ENCODE results near the gene PGRMC2.

PGRMC2 gene, protein sequence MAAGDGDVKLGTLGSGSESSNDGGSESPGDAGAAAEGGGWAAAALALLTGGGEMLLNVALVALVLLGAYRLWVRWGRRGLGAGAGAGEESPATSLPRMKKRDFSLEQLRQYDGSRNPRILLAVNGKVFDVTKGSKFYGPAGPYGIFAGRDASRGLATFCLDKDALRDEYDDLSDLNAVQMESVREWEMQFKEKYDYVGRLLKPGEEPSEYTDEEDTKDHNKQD

DNA sequence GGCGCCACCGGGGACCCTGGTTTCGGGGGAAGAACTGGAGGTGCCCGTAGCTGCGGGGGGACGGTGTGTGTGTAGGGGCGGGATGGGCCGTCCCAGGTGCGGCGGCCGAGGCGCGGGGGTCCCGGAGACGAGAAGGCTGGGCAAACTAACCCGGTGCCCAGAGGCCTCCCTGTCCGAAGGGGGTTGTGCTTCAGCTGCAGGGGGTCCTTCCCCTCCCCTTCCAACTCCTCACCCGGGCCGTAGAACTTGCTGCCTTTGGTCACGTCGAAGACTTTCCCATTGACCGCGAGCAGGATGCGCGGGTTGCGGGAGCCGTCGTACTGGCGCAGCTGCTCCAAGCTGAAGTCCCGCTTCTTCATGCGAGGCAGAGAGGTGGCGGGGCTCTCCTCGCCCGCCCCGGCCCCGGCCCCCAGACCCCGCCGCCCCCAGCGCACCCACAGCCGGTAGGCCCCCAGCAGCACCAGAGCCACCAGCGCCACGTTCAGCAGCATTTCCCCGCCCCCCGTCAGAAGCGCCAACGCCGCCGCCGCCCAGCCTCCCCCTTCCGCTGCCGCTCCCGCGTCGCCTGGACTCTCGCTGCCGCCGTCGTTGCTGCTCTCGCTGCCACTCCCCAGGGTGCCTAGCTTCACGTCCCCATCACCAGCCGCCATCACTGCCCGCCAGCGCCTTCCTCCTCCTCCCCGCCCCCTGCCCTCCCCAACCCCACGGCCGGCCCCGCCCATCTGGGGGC, at the start of gene PGRMC2:
PGRMC2 (minus strand) TSS at position 673 of the 730 bp plus-strand sequence; CDS start at position 650, 23 bp downstream.
- DNase-seq, result peak in 1 of 2 donors; percentile 23

DNA sequence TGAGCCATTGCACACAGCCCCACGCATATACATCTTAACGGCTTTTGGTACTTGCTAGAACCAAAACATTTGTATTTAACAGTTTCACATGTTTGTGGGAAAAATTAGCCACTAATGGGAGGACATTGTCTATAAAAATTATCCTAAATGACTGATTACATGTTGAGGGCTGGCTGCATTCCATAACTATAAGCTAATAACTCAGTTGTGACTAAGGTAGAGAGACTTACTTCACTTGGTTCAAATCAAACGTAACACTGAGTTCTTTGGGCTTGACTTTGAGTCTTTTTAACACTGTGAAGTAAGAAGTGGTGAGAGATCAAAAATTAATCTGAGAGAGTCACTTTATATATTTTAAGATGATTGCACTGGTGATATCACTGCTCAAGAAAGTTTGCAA, 47.9 kb upstream of the PGRMC2 start:
- no peak for DNase-seq

DNA sequence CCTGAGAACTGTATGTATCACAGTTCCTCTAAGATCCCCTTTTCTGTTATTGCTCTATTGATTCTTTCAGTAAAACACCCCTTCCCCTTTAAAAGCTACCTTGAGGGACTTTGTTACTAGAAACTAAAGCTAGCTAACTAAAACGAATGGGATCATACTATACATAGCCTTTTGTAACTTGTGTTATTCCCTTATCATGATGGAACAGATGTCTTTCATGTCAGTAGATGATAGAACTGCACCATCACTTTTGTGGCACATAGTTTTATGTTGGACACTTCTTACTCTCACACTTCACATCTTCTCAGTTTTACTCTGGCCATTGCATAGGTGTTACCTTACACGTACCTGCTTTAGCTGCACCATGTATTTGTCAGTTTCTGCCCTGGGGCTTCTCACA, 46.6 kb upstream of the PGRMC2 start:
- no peak for DNase-seq

DNA sequence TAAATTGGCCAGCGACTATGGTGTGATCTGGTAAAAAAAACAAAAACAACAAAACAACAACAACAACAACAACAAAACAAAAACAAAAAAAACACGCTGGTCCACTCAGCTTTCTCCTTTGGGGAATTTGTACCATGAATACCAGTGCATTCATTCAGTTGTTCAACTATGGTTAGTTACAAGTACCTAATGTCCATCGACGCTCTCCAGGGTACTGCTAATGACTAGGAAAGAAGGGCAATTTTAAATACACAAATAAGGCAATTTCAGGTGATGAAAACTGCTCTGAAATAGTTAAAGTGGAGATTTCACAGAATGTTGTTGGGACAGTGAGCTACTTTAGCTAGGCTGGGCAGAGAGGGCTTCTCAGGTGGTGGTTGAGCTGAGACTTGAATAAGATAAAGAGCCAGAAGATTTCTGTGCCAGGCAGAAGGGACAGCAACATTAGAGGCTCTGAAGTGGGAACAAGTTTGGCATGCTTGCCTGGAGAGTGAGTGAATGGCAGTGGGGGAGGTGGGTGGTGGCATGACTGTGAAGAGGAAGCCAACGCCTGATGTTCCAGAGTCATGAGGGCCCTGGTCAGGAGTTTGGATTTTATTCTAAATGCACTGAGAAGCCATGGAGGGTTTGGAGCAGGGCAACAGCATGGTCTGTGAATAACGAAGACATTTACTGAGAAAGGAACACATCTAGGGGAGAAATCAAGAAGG, 45.9 kb upstream of the PGRMC2 start:
- no peak for DNase-seq

DNA sequence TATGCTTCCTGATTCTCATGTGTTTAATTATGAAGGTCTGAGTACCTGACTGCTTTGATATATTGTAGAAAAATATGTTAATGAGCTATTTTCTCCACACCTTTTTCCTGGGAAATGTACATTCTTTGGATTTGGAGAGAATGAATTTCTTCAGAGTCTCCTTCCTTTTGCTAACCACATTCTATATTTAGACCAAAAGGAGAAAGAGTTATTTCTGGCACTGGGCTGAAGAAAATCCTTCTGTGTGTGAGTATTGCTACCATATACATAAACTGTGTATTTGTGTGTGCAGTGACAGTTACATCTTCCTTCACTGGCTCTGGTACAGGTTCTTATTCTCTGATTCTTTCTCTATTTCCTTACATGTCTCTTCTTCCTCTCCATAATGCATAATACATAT, 44.5 kb upstream of the PGRMC2 start:
- no peak for DNase-seq

DNA sequence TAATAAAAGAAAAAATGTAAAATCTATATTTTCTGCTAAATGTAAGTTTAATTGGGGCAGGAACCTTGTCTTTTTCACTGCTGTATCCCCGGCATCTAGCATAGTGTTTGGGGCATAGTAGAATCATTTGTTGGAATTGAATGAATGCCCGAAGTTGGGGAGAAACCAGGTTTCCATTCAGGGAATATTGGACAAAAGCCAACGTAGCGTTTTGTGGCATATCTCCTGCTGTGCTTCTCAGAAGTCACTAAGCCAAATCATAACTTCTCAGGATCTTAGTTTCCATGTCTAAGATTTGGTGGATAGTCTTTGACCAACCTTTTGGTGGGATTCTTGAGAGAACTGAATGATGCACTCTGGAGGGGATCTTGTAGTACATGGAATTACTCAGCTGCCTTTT, 42.0 kb upstream of the PGRMC2 start:
- DNase-seq, result no peak

DNA sequence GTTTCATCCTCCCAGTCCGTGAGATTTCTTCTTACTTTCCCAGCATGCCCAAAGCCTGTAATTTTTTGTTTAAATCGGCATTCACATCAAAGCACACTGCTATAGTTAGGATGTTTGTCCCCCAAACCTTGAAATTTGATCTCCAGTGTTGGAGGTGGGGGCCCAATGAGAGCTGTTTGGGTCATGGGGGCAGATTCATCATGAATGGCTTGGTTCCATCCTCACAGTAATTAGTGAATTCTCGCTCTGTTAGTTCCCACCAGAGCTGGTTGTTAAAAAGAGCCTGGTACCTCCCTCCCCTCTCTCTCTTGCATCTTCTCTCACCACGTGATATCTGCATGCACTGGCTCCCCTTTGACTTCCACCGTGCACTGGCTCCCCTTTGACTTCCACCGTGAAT, 40.5 kb upstream of the PGRMC2 start:
- no peak for DNase-seq

DNA sequence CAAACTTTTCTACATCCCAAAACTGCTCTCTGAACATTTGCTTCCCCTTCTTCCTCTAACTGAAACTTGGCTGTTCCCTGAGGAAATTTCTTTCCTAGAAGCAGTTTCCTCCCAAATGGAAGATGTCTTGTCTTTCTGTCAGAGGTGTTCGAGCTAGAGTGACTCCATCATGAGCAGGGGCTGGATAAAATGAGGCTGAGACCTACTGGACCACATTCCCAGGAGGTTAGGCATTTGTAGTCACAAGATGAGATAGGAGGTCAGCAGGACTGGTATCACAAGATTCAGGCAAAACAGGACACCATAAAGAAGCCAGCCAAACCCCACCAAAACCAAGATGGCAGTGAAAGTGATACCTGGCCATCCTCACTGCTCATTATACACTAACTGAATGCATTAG, 35.8 kb upstream of the PGRMC2 start:
- DNase-seq, result no peak

DNA sequence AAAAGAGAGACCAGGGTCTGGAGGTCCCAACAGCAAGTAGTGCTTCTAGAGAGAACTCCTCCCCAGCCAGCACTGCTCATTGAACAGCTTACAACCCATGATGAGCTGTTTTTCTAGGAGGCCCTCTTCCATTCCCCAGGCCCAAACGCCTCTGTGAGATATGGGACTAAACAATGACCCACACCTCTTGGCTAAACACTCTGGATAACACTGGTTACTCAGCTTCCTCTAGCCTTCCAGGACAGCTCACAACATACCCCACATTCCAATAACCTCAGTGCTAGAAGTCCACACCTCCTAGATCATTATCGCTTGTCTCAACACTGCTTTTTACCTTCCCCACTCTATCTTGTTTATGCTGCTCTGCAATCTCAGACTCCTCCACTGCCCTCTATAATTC, 35.4 kb upstream of the PGRMC2 start:
- DNase-seq, result no peak

DNA sequence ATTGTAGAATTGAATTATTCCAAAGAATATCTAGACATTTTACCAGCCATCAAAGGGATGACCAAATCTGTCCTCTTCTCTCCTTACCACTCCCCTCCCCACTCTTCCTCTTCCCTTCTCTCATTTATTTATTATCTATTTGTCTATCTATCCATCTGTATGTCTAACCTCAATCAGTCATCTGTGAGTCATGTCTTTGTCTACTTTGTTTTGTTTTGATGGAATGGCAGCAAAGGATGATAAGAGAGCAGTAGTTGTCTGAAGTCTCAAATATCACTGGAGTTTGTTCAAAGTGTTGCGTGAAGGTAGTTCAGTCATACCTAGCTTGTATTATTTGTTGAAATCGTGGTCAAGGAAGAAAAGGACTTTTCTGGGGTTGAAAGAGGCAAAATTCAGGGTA, 34.7 kb upstream of the PGRMC2 start:
- no peak for DNase-seq

DNA sequence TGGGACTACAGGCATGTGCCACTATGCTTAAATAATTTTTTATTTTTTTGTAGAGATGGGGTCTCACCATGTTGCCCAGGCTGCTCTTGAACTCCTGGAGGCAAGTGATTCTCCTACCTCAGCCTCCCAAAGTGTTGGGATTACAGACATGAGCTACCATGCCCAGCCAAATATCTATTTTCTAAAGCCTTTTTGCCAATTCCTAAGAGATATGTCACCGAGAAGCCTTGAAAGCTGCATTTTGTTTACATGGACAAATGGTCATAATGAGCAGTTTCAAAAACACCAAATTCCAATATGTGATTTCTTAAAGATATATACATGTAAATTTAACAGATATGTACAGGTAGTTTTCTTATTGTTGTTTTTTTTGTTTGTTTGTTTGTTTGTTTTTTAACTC, 33.0 kb upstream of the PGRMC2 start:
- DNase-seq, result no peak

DNA sequence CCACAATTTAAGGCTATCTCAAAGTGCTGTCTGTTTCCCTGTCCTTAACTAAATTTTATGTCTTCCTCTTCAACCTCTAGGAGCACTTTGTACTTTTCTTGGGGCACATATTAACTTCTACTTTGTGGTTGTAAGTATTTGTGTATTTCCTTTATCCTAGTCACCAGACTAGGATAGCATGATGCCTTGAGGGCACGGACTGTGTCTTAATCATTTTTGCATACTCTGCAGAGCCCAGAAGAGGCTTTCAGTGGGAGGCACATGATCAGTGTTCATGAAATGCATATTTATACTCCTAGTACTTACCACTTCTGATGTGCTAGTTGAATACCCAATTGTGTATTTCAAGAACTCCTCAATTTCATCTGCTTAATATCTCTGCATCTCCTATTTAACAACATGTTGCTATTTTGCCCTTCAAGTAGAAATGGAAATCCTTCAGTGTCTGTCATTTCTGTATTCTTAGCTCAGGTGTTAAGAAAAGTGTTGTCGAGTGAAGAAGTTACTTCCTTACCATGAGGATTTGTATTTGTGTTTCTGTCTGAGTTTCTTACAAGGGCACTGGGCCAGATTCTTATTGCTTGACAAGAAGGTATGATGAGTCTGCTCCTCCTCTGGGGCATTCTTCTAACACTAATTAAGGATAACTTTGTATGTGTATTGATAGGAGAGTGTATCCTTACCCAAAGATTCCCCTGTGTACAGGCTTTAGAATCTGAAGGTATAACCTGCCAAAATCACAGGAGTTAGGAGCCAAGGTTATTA, 28.3 kb upstream of the PGRMC2 start:
- DNase-seq, result no peak

DNA sequence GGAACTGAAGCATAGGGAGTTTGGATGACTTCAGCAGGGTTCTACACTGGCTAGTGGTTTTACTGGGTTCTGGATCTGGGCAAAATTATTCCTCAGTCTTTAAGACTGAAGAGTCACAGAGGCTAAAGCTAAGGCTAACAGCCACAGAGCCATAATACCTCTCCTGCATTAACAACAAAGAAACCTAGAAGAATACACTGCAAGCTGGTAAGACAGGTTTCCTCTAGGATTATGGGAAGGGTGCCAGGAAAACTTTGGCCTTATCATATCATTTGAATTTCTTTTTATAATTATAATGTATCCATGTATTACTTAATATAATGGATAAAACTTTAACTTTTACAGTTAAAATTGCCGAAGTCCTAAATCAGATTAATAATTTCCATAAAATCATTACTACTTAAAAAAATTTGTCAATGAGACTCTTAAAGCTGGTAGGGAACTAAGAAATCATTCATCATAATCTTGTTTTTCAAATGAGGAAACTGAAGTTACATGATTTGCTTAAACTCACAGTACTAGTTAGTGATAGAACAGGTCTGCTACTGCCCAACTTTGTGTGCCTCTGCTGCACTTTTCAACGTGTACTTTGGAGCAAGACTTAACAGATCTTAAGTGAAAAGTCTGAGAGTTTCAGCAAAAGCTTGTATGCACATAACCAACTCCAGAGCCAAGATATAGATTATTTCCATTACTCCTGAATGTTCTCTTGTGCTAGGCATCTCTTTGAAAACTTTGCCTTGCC, 24.2 kb upstream of the PGRMC2 start:
- DNase-seq, result no peak

DNA sequence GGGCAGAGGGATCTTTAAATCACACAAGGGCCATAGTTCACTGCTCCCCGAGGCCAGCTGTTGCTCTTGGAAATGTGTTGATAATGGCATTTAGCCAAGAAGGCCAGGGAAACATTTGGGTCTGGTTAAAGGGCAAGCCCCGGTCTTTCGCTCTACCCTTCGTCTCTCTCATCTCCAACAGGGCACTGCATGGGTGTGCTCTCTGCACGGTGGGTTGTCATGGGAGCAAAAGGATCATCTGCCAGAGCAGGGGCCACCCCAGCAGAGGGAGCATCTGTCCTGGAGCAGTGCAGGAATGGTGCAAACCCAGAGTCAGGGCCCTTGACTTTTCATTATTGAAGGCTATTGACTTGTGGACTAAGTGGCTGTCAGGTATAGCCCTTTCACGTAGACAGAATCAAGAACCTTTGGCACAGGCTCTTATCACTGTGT, 22.7 kb upstream of the PGRMC2 start:
- no peak for DNase-seq

DNA sequence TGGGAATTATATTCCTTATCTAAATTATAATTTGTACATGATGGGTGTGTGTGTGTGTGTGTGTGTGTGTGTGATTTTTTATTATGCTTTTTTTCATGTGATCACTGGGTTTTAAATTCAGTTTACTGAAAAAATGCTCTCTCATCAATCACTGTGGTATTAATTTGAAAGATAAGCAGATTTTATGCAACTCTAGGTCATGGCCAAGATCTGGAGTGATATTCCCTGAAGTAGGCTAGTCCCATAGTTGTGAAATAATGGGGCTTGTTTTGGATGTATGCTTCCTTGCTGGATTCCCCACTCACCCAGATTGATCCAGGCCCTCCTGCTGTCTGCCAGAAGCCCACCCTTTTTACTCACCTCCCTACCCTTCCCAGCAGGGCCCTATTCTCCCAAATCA, 22.0 kb upstream of the PGRMC2 start:
- DNase-seq, result no peak

DNA sequence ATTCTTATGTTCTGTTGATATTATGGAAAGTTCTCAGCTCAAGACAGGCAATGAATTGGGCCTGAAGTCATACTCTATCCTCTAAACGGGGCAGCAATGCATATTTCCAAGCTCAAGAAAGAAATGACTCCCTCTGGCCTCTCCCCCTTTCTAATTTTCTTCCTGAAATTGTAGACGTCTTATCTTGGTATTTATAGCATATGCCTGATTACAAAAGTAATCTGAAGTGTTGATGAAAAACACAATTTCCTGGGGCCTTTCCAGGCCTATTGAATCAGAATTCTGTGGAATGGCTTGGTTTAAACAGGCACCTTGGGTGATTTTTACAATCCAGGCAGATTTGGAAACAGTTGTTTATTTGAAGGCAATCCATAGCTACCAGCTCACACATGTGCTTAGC, 21.4 kb upstream of the PGRMC2 start:
- DNase-seq, result no peak

DNA sequence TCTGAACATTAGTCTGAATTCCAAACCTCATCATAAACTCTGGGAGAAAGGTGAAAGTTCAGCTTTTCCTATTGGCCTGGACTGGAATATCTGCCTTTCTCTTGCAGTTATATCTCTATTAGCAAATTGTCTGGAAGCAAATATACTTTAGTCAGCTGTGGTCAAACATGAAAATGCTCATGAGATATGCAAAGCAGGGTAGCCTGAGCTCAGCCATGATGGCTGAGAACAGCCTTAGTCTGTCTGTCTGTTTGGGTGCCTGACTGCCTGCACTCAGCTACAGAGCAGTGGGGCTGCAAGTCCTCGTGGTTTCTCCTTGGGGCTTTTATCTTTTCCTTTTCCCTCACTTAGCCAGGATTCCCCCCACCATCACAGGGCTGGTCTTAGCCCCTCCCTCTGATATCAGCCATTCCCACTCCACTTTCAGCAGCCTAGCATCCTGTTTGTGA, 19.5 kb upstream of the PGRMC2 start:
- DNase-seq, result no peak

DNA sequence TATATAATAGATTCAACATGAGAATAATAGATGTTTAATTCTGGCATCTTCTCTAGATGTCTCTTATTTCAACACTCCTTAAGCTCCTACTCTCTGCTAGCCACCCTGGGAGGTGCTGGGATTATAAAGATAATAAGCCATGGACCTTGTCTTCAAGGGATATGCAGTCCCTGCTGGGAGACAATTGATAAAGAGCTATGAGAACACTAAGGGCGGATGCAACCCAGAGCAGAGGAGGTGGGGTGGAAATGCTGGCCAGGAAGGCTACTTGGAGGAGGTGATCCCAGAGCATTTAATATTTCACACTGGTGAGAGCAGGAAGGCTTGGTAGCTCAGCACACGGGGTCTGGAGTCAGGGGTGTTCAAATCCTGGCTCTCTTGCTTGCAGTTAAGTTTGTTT, 18.3 kb upstream of the PGRMC2 start:
- DNase-seq, result no peak

DNA sequence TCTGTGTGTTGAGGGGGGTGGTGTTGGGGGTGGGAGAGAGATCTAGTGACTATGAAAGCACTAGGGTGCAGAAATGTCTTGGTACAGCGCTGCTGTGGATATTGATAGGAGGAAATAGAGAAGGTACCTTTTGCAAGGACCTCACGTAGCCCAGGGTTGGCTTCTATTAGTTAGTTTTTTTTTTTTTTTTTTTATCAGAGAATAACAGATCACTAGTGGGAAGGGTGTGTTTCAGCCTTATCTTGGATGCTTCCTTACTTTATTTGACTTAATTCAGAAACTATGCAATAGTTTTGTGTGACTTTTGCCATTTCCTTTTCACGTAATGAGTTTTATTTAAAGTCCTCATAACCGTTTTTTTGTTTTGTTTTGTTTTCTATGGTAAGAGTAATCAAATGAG, 16.4 kb upstream of the PGRMC2 start:
- no peak for DNase-seq

DNA sequence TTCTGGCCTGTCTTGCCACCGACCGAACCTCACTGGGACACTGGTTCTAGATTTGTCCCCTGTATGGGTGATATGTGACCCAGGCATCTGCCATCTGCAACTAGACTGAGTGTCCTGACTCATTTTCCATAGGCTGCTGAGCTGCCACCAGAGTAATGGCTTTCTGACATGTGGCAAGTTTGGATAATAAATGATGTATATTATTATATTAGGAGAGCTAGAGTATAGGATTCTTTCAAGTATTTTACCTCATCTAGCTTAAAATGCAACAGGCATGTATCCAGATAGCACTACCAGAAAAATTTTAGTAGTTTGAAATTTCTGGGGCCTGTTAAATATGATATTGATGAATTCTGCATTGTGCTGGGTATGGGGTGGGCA, 15.8 kb upstream of the PGRMC2 start:
- DNase-seq, result no peak

DNA sequence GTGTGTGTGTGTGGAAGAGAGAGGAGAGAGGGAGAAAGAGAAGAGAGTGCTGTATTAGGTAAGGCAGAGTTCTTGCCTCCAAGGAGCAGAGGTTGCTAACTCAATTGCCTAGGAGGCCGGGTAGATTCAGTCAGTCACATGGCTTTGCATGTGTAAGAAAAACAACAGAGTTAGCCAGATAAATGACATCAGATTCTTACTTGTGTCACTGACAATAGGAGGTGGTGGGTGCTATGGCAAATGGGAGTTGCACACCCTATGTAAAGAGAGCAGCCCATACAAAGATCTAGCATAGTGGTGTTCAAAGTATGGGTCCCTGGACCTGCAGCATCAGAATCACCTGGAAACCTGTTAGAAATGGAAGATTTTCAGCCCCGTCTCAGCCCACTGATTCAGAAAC, 14.4 kb upstream of the PGRMC2 start:
- no peak for DNase-seq

DNA sequence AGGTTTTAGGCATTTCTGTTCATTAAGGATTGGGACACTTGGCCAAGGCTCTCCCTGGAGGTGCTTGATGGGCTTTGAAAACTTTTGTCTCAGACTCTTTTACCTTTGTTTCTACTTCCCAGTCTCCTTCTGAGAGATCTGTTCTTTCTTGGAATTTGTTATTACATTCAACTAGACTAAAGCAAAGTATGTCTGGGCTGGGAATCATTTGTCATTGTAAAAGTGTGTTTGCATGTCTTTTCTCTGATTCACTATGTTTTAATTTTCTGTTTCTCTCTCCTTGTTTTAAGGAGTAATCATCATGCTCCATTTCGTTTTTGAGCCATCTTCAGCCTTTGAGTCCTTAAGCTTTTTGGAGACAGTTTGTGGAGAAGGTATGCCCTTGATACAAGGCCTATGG, 12.2 kb upstream of the PGRMC2 start:
- no peak for DNase-seq

DNA sequence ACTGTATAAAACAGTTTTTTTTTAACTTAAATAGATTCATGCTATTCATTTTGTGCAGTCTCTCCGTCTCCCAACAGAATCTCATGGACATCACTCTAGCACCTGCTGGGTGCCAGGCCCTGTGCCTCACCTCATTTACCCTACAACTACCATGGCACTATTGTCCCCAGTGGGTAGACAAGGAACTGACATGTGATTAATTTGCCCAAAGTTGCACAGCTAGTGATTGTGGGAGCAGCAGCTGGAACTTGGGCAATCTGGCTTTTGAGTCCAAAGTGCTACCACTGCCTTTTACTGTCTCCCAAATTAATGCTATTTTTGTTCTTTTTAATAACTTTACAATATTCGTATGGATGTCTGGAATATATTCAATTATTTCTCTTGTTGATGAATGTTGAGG, 11.2 kb upstream of the PGRMC2 start:
- no peak for DNase-seq
